AG10803 (cell line): ENCODE measurements around the gene NEDD9.

Experiments used
- DNase-seq: peaks from one replicate; pipeline ENCODE4 v3.0.0; 2010; ENCODE audit warnings: low read depth
- H3K4me3 ChIP-seq: 2 replicates; pipeline ENCODE4 v1.5.1; 2011; ENCODE audit warnings: mild to moderate bottlenecking, low read length, control low read depth
- TF ChIP-seq, protein P1 (sequence below): conservative IDR thresholded peaks from 2 replicates; pipeline ENCODE4 v1.5.1; 2011; ENCODE audit warnings: mild to moderate bottlenecking, low read length, control low read depth, inconsistent platforms

The NEDD9 gene

DNA sequence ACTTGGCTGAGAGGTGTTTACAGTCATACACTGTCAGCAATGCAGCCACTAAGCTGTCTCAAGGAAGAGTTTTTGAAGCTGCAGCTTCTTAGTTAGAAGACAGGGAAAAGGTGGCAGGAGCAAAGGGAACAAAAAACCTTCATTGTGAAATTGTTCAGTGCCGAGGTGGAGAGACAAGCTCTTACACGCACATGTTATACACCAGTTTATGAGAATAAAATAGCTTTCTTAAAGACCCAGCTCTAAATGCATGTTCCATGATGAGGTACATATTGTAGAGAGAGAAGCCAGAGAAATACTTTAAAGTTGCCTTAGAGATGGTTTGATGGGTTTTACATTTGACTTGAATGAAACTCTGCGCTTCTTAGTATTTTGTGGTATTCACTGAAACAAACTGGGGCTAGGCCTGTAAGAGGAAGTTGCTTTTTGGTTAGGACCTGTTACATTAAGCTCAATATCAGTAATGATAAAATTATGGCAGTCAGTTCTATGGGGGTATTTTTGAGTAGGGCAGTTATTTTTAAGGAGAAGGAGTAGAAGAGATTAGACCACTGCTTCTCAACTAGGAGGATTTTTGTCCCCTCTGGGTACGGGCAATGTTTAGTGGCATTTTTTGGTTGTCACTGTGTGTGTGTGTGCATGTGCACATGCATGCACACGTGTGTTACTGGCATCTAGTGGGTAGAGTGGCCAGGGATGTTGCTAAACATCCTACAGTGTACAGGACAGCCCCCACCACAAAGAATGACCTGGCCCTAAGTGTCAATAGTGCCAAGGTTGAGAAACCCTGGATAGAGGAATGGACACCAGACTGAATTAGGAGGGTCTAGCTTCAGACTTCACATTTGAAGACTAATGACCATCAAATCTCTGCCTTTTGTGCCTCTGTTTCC, 9.8 kb downstream of the NEDD9 start:
- H3K4me3 ChIP-seq, result no peak overlapping the region
- TF ChIP-seq, protein P1, sequence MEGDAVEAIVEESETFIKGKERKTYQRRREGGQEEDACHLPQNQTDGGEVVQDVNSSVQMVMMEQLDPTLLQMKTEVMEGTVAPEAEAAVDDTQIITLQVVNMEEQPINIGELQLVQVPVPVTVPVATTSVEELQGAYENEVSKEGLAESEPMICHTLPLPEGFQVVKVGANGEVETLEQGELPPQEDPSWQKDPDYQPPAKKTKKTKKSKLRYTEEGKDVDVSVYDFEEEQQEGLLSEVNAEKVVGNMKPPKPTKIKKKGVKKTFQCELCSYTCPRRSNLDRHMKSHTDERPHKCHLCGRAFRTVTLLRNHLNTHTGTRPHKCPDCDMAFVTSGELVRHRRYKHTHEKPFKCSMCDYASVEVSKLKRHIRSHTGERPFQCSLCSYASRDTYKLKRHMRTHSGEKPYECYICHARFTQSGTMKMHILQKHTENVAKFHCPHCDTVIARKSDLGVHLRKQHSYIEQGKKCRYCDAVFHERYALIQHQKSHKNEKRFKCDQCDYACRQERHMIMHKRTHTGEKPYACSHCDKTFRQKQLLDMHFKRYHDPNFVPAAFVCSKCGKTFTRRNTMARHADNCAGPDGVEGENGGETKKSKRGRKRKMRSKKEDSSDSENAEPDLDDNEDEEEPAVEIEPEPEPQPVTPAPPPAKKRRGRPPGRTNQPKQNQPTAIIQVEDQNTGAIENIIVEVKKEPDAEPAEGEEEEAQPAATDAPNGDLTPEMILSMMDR, result no peak
- no peak for DNase-seq

DNA sequence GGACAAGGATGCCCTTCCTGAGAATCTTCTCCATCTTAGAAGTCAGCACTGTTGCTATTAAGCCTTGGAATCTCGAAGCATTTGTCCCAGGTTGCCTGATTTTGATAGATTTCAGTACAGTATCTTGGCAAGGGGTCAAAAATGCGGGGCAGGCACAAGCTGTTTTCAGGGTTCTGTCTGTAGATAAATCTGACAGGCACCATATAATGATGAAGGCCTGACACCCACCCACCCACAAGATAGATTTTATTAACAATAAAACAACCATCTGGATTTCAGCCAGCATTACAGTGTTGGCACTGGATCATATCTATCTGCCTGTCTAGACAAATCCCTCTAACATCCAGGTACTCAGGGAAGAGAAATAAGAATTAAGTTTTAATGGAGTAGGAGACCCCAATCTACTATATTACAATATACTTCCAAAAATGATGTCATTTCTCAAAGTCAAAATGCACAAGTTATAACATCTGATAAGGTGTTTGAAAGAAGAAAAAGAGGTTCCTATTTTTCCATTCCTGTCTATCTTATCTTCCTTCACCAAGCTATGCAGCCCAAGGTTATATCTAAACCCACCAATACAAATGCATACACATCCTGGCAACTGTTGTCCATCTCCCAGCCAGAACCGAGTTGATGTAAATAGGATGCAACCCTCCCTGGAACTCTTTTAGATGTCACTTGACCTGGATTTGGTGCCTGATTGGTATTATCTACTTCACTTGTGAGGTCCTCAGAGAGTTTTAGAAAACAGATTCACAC, 10.7 kb downstream of the NEDD9 start:
- no peak for DNase-seq
- TF ChIP-seq, protein P1, result no peak
- no peak overlapping the region for H3K4me3 ChIP-seq

DNA sequence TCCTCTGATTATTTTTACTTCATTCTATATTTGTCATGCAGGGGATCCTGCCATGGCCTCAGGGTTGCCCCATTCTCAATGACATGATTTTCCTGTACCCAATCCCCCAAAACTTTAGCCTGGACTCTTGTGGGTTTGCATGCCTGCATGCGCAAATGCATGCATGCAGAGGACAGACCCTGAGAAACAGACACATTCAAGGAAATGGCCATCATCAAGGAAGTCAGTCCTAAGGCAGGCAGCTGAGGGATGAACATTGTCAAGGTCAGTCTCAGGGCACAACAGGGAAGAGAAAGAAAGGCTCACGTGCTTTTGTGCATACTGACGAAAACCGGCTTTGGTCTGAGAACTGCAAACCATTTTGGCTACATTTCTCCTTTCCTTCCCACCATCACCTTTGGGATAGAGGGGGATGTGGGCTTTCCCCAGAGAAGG, 13.1 kb downstream of the NEDD9 start:
- TF ChIP-seq, protein P1, result no peak
- H3K4me3 ChIP-seq, result no peak overlapping the region
- no peak for DNase-seq

DNA sequence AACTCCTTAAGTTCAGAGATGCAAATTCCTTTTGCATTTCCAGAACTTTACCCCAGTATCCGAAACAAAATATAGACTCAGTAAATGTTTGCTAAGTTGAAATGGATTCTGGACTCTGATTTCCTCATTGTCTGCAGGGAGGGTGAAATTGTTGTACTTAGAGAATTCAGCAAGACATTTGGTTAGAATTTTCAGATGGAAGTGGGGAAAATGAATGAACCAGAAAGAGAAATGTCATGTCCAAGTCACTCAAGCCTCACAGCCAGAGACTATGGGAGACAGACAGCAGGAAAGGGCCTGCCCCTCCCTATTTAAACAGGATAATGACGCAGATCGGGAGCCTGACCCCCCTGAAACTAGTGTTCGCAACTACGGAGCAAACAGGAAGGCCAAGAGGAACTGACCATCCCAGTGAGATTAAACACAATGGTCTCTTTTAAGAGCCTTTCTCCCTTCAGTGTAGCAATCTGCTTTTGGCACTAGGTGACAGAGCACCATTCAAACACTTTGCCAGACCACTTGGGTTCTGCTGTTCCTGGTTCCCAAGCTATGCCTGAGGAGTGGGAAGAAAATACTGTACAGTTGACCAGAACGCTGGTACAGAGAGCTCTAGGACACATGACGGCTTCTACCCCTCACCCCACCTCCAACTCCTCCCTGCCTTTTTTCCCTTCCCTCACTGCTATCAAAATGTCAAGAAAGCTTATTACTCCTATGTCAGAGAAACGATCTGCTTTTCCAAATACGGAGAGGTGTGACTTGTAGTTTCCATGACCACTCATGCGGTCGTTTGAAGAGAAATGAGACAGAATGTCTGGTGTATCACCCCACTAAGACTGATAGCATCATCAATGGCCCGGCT, 13.7 kb downstream of the NEDD9 start:
- H3K4me3 ChIP-seq, result no peak overlapping the region
- no peak for DNase-seq
- TF ChIP-seq, protein P1, result no peak

DNA sequence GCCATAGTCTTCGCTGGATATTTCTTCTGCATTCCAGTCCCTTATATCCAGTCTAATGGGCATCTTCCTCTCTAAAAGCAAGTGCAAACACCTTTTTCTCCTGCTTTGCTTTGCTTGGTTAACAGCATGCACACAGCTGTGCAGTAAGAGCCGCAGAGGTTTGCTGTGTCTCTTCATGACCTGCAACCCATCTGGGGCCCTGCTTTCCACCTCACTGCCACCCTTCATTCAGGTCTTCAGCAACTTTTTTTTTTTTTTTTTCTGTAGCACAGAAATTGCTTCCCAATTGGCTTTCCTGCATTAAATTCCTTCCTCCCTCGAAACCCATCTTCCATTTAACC, 14.4 kb downstream of the NEDD9 start:
- TF ChIP-seq, protein P1, result no peak
- no peak for DNase-seq
- H3K4me3 ChIP-seq, result no peak overlapping the region

DNA sequence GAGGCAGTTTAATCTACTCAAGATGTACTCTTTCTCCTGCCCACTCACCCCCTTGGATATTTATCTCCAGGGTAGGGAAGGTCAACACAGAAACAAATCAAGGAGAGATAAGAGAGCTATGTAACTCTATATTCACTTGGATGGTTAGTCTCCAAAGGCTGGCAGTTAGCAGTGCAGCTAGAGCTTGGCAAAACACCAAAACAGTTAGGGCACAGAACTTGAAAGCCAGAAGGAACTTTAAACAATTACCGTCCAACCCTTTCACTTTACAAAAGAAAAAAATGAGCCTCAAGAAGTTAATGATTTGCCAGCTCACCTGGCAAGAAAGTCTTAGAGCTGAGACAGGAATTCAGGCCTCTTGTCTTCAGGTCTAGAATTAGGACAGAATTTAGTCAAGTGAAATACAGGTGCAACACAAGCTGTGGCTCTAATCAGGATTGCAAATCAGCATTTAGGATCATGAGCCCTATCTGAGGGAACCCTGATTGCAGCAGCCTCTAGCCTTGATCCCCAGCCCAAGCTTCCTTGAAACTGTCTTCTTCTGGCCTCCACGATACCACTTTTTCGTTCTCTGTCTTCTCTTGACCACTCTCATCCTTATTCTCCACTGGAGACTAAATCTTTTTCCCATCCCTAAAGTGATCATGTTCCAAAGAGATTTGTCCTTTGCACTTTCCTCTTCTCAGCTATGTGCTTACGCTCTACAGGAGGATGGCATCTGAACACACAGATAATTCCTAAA, 14.9 kb downstream of the NEDD9 start:
- H3K4me3 ChIP-seq, result no peak overlapping the region
- DNase-seq, result no peak
- TF ChIP-seq, protein P1, result no peak
